Effector memory CD4-positive, alpha-beta T cell (primary cell): ENCODE measurements around the gene CRYGN.

Experiments used
- DNase-seq, 3 donors: peaks; one replicate each; pipeline ENCODE4 v3.0.0-alpha.2; 2020
- H3K27ac ChIP-seq: 2 replicates; pipeline ENCODE4 v1.7.0; 2013; ENCODE audit warnings: mild to moderate bottlenecking, low read length, moderate library complexity; ENCODE audit not compliant: insufficient read depth, poor library complexity, severe bottlenecking
- H3K27me3 ChIP-seq: replicated peaks from 2 replicates; pipeline ENCODE4 v1.7.0; 2013; ENCODE audit warnings: mild to moderate bottlenecking, low read length; ENCODE audit not compliant: insufficient read depth, control insufficient read depth, poor library complexity, severe bottlenecking
- H3K36me3 ChIP-seq: 2 replicates; pipeline ENCODE4 v1.7.0; 2013; ENCODE audit warnings: mild to moderate bottlenecking, low read length, moderate library complexity; ENCODE audit not compliant: control insufficient read depth, insufficient read depth
- H3K4me1 ChIP-seq: 2 replicates; pipeline ENCODE4 v1.7.0; 2013; ENCODE audit warnings: low read length, mild to moderate bottlenecking; ENCODE audit not compliant: control insufficient read depth, insufficient read depth, poor library complexity, severe bottlenecking
- H3K4me3 ChIP-seq: 2 replicates; pipeline ENCODE4 v1.7.0; 2013; ENCODE audit warnings: low read length, low read depth, mild to moderate bottlenecking; ENCODE audit not compliant: insufficient read depth, poor library complexity, severe bottlenecking
- H3K9me3 ChIP-seq: 2 replicates; pipeline ENCODE4 v1.7.0; 2013; ENCODE audit warnings: mild to moderate bottlenecking, low read length, moderate library complexity; ENCODE audit not compliant: control insufficient read depth
- total RNA-seq, 3 donors: gene quantifications; one replicate each; lab custom pipeline; 2026; lab: John Stamatoyannopoulos, UW

The CRYGN gene, protein sequence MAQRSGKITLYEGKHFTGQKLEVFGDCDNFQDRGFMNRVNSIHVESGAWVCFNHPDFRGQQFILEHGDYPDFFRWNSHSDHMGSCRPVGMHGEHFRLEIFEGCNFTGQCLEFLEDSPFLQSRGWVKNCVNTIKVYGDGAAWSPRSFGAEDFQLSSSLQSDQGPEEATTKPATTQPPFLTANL
- total RNA-seq: 0.09 to 0.69 (median 0.19) reads per million in 3 donors

DNA sequence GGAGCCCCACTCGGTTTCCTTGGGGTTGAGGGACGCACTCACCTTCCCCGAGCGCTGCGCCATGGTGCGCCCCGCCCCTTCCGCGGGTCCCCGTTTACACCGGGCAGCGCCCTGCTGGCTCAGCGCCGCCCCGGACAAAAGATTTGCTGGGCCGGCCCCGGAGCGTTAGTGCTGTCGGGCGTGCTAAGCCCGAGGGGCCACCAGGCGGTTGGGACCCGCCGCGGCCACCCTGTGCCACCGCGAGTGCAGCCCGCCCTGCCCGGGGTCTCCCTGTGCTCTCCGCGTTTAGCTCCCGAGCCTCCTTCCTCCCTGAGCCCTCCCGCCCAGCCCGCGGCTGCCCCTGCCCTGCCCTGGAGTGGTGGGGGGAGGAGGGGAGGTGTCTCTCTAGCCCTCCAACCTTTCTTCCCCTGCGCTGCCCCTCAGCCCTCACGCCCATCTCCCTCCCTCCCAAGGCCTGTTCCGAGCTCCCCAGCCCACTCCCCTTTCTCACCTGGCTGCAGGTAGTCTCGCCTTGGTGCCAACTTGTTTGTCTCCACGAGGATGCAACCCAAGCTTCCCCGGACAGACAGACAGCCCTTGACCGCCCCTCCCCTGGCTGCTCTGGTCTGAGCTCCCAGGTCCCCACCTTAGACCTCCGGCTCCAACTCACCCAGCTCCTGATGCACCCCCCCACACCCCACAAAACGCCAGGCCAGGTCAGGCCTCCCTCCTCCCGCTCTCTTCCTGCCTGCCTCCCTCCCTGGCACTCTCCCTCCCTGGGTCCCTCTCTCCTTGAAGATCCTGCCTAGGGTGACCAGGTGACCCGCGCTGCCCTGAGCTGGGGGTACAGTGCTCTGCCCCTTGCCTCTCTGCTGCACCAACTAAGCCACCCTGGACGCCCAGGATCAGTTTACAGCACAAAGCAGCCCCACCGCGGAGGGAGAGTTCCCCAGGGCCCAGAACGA, at the start of gene CRYGN:
TSS of gene CRYGN (minus strand) at position 287 of the 944 bp plus-strand sequence. CDS start at position 63, 224 bp downstream.
- Histone ChIP-seq H3K4me1 (peaks cover 27% of the 10 kb centered on the region), H3K9me3 (no peaks in the 10 kb centered on the region), H3K27me3 (no peaks in the 10 kb centered on the region), H3K36me3 (no peaks in the 10 kb centered on the region), H3K27ac (peak within 1 kb of the TSS; percentile 41), H3K4me3 (peak within 1 kb of the TSS; percentile 37)
- no peak for DNase-seq

DNA sequence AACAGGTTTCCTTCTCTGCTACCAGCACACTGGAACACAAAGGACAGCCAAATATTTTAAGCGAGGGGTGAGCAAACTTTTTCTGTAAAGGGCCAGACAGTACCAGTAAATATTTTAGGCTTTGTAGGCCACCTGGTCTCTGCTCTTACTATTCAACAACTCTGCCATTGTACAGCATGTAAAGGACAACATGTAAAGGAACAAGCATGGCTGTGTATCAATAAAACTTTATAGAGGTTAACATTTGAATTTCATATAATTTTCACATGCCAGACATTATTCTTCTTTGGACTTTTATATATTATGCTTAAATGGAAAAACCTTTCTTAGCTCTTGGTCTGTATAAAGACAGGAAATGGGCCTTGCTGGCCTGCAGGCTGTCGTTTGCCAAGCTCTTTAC, 49.6 kb upstream of the CRYGN start:
- Histone ChIP-seq H3K27me3 (no peaks in the 10 kb centered on the region), H3K27ac (no peak overlapping the region), H3K36me3 (peaks cover 48% of the 10 kb centered on the region), H3K4me3 (no peak overlapping the region), H3K9me3 (no peaks in the 10 kb centered on the region), H3K4me1 (no peaks in the 10 kb centered on the region)
- no peak for DNase-seq

DNA sequence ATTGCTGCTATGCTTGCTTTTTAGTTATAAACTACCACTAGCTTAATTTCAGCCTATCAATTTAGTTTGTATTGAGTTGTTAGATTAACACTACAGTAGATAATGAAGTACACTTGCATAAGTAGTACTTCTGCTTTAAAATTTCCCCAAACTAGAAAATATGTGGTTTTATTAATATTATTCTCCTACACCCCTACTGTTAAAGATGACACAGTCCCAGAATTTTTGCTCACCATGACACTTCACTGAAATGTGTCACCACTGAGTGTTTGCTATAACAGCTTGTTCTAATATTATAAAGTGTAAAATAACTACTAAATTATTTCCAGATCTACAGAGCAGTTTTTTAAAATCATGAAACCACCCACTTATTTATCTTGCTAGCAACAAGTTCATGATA, 48.2 kb upstream of the CRYGN start:
- Histone ChIP-seq H3K27ac (no peak overlapping the region), H3K36me3 (peaks cover 56% of the 10 kb centered on the region), H3K4me3 (no peak overlapping the region), H3K9me3 (no peaks in the 10 kb centered on the region), H3K27me3 (no peaks in the 10 kb centered on the region), H3K4me1 (no peaks in the 10 kb centered on the region)
- no peak for DNase-seq

DNA sequence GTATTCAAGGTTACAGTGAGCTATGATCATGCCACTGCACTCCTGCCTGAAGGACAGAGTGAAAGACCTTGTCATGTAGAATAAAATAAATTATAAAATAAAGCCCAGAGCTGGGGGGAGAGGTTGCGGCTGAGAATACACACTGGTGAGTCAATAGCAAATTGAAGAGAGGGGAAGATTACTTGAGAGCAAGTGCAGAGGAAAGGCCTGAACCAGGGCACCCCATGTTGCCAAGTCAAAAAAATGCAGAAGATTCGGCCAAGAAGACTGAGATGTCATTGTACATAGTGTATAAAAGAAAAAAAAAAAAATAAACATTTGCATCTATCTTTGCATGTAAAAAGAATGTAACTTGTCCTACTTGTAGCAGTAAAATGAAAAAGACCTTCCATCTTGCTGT, 47.3 kb upstream of the CRYGN start:
- Histone ChIP-seq H3K27ac (no peak overlapping the region), H3K36me3 (peaks cover 63% of the 10 kb centered on the region), H3K27me3 (no peaks in the 10 kb centered on the region), H3K9me3 (no peaks in the 10 kb centered on the region), H3K4me3 (no peak overlapping the region), H3K4me1 (no peaks in the 10 kb centered on the region)
- no peak for DNase-seq

DNA sequence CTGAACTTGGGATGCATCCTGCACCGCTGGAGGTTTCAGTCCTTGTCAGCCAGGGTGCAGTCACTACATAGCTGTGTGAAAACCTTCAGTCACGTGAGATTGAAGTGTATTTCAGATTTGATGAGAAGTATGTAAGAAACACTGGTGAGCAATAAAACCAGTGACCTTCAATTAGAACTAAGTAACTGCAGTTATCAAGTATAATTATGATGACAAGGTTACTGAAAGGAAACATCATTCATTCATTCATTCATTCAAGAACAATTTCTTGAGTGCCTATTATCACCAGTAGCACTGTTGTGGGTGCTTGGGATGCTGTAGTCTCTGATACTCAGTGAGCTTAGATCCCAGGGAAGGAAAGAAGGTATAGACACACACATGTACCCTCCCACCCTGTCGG, 46.1 kb upstream of the CRYGN start:
- Histone ChIP-seq H3K9me3 (no peaks in the 10 kb centered on the region), H3K36me3 (peaks cover 62% of the 10 kb centered on the region)

DNA sequence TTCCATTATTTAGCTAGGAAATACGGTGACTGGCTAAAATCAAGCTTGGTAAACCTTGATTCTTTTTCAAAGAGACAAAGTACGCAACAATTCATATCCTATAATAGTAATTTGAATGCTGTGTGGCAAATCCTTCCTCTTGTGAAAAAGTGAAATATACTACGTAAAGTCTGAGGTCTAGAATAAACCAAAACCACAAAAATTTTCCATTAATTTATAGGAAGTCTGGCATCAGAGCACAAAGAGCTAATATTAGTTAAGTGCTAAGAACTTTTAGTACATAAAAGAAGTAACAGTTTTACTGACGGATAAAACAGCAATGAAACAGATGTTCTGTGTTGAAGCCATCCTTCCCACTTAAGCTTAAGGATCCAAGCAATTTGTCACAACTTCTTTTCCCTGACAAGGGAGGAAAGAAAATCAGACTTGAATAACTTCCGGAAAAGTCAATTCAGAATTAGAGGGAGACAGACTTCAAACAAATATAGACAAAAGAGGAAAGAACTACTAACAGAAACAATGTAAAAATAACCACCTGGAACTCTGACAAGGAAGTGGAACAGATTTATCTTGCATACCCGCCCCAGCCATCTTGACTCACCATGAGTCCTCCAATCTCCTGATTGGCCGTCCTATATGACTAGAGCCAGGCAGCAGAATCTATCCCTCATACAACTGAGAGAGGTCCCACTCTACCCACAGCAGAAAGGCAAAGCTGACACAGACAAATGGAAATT, 45.2 kb upstream of the CRYGN start:
- Histone ChIP-seq H3K4me3 (no peak overlapping the region), H3K27me3 (no peaks in the 10 kb centered on the region), H3K27ac (no peak overlapping the region), H3K36me3 (peaks cover 54% of the 10 kb centered on the region), H3K9me3 (no peaks in the 10 kb centered on the region), H3K4me1 (no peaks in the 10 kb centered on the region)
- no peak for DNase-seq

More for the DNA sequence above, 46.1 kb upstream of the CRYGN start:
- no peak overlapping the region for H3K4me3 ChIP-seq
- no peak overlapping the region for H3K27ac ChIP-seq
- no peaks in the 10 kb centered on the region for H3K4me1 ChIP-seq
- DNase-seq: no peak
- H3K27me3 ChIP-seq: no peaks in the 10 kb centered on the region

DNA sequence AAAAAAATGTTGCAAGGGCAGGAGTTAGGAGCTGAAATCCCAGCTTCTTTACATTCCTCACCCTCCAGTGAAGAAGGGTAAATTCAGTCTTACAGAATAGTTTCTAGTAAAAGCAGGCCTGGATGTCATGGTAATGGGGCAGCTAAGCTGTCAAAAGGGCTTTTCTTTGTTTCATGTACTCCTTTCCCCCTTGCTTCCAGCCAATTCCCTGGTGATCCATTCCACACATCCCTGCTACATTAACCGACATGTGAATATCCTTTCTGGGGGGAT, 43.7 kb upstream of the CRYGN start:
- H3K9me3 ChIP-seq: no peaks in the 10 kb centered on the region
- H3K27ac ChIP-seq: no peak overlapping the region
- no peaks in the 10 kb centered on the region for H3K27me3 ChIP-seq
- DNase-seq: no peak
- H3K36me3 ChIP-seq: peaks cover 51% of the 10 kb centered on the region
- H3K4me3 ChIP-seq: no peak overlapping the region
- H3K4me1 ChIP-seq: no peaks in the 10 kb centered on the region

DNA sequence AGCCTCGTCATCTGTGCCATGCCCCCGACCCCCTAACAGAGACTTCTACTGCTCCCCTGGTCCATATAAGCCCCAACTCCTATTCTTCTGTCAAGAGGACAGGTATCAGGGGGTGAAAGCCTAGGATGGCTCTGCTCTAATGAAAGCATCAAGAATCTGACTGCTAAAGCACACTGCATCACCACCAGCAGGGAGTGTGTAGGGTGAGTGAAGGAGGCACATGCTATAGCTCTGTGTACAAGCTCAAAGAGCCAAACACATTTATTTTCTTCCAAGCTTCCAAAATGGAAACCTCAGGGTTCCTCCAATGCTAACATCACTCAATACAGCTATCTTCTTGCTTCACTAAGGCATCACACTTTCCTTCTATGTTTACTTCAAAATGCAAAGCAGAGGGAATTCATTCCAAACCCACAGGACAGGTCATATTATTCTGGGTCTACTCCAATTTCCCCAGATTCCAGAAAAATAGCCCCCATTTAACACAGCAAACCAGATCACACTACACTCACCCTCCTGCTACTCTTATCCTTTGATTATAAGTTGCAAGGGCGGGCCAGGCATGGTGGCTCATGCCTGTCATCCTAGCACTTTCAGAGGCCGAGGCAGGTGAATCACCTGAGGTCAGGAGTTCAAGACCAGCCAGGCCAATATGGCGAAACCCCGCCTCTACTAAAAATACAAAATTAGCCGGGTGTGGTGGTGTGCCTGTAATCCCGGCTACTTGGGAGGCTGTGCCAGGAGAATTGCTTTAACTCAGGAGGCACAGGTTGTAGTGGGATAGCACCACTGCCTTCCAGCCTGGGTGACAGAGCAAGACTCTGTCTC, 43.2 kb upstream of the CRYGN start:
- no peaks in the 10 kb centered on the region for H3K4me1 ChIP-seq
- no peak overlapping the region for H3K27ac ChIP-seq
- H3K27me3 ChIP-seq: no peaks in the 10 kb centered on the region
- H3K4me3 ChIP-seq: no peak overlapping the region
- H3K9me3 ChIP-seq: no peaks in the 10 kb centered on the region
- DNase-seq: no peak
- peaks cover 45% of the 10 kb centered on the region for H3K36me3 ChIP-seq

DNA sequence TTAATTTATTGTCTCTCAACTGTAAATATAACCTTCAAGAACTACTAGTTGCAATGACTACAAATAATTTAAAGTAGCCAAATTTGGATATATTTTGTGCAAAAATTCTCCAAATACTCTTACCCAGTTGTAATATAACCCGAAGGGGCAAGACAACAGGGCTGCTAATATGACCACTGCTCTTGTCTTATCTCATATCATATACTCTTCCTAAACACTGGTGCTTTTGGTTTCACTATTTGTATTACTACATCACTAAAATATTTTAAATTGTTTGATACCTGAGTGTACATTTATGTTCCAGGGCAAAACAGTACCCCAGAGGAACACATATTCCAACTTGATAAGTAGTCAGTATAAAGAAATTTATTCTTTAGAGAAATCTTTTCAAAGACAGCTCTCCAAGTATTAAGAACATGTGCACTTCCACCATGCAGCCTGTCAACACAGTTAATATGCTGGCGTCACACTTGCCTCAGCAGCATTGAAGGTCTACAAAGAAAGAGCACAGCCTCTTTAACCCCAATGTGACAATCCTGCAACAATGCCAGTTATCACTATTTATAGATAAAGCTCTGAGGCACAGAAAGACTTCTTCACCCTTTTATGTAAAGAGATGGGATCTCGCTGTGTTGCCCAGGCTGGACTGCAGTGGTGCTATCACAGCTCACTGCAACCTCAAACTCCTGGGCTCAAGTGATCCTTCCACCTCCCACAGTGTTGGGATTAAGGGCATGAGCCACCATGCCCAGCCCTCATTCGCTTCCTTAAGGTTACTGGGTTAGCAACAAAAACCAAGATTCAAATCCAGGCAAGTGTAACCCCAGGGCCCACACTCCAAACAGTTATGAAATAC, 41.9 kb upstream of the CRYGN start:
- DNase-seq: no peak
- no peaks in the 10 kb centered on the region for H3K4me1 ChIP-seq
- H3K9me3 ChIP-seq: no peaks in the 10 kb centered on the region
- H3K27ac ChIP-seq: no peak overlapping the region
- no peaks in the 10 kb centered on the region for H3K27me3 ChIP-seq
- no peak overlapping the region for H3K4me3 ChIP-seq
- H3K36me3 ChIP-seq: peaks cover 36% of the 10 kb centered on the region
